ENCODE measurements around the gene ARNT2.

DNA sequence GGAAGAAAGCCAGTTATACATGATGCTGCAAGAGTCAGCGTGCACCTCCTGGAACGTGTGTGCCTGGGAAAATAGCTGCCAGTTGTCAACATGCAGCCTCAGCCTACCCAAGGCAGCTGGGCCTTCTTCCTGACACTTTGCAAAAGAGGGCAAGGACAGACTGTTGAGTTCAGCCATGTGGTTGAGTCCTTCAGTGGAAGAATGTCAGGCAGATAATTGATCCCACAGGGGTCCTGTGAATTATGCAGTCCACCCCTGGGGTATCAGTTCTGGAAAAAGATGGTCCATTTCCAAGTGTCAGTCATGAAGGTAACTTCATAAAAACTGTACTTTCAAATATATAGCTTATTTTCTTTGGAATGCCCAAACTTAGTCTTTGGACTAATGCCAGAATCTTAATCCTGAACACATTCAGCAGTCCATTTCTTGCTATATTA, 79.6 kb downstream of the ARNT2 start:
- TF ChIP-seq, protein P1, sequence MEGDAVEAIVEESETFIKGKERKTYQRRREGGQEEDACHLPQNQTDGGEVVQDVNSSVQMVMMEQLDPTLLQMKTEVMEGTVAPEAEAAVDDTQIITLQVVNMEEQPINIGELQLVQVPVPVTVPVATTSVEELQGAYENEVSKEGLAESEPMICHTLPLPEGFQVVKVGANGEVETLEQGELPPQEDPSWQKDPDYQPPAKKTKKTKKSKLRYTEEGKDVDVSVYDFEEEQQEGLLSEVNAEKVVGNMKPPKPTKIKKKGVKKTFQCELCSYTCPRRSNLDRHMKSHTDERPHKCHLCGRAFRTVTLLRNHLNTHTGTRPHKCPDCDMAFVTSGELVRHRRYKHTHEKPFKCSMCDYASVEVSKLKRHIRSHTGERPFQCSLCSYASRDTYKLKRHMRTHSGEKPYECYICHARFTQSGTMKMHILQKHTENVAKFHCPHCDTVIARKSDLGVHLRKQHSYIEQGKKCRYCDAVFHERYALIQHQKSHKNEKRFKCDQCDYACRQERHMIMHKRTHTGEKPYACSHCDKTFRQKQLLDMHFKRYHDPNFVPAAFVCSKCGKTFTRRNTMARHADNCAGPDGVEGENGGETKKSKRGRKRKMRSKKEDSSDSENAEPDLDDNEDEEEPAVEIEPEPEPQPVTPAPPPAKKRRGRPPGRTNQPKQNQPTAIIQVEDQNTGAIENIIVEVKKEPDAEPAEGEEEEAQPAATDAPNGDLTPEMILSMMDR (IDR thresholded peaks at IDR 0.05) = no peak
- TF ChIP-seq POLR2AphosphoS5 (IDR thresholded peaks at IDR 0.05; ENCODE audit: low read depth, low read length) = no peak
- TF ChIP-seq REST (IDR thresholded peaks at IDR 0.05; ENCODE audit: insufficient read depth in 1 of 2, low read depth in 2 of 2, low read length in 1 of 2) = no peak
- no peak for TF ChIP-seq SIN3A (IDR thresholded peaks at IDR 0.05; ENCODE audit: borderline replicate concordance, insufficient read depth, low read depth, low read length)
